PC-3 (cell line): ENCODE measurements around the gene PTGES3. TPM values are rescaled to one million over a fixed set of nuclear protein-coding genes. Genes with fewer than 3 reads are reported as not detected.

ENCODE experiments used
- ATAC-seq: fragments of 200-7000 bp; cut with Tn5 transposase; 2 replicates; pipeline ENCODE4 v1.9.1; 2020; ENCODE audit warnings: mild to moderate bottlenecking, moderate library complexity
- BruUV-seq: library from RNA; stranded (reverse); fragments of 400-500 nt; replicated peaks from 2 replicates; lab custom pipeline; 2021; lab: Mats Ljungman, UMichigan
- CTCF ChIA-PET: fragments of 300-600 bp; sonication (Branson Sonifier 250); formaldehyde crosslinking; loops from one replicate; lab custom pipeline; 2022; ENCODE audit warnings: antibody characterized with exemption; lab: Charles Lee
- POLR2A ChIA-PET: fragments of 300-600 bp; sonication (Branson Sonifier 250); formaldehyde crosslinking; loops from one replicate; lab custom pipeline; 2022; ENCODE audit warnings: antibody characterized with exemption; ENCODE audit not compliant: unreplicated experiment; lab: Charles Lee
- DNase-seq: peaks from one replicate; pipeline ENCODE4 v3.0.0-alpha.2; 2015
- H2AFZ ChIP-seq: fragments of 300-600 bp; sonication (generic); 2 replicates; pipeline ENCODE4 v1.6.0; 2016; ENCODE audit warnings: antibody characterized with exemption, low read length
- H3F3A ChIP-seq: fragments of 300-600 bp; sonication (generic); one replicate; pipeline ENCODE4 v1.6.0; 2017; ENCODE audit warnings: antibody characterized with exemption, low read length, control low read depth, mild to moderate bottlenecking; ENCODE audit not compliant: unreplicated experiment
- H3K27ac ChIP-seq: fragments of 300-600 bp; sonication (generic); 2 replicates; pipeline ENCODE4 v1.5.1; 2016; ENCODE audit warnings: mild to moderate bottlenecking, low read length
- H3K27me3 ChIP-seq: fragments of 300-600 bp; sonication (generic); 2 replicates; pipeline ENCODE4 v1.6.1; 2016; ENCODE audit warnings: low read length, mixed read lengths
- H3K36me3 ChIP-seq: fragments of 300-600 bp; sonication (generic); 2 replicates; pipeline ENCODE4 v1.6.1; 2016; ENCODE audit warnings: low read depth, mixed run types, low read length, mixed read lengths
- H3K4me1 ChIP-seq: fragments of 300-600 bp; sonication (generic); 2 replicates; pipeline ENCODE4 v1.5.1; 2016; ENCODE audit warnings: low read length; ENCODE audit not compliant: insufficient read depth
- H3K4me2 ChIP-seq: fragments of 300-600 bp; sonication (generic); 2 replicates; pipeline ENCODE4 v1.6.0; 2016; ENCODE audit warnings: low read length
- H3K4me3 ChIP-seq: fragments of 300-600 bp; sonication (generic); 2 replicates; pipeline ENCODE4 v1.5.1; 2016; ENCODE audit warnings: mild to moderate bottlenecking, low read length, mixed read lengths
- H3K79me2 ChIP-seq: fragments of 300-600 bp; sonication (generic); 2 replicates; pipeline ENCODE4 v1.6.1; 2017; ENCODE audit warnings: low read length, mixed read lengths
- H3K9ac ChIP-seq: fragments of 300-600 bp; sonication (generic); 2 replicates; pipeline ENCODE4 v1.6.0; 2016; ENCODE audit warnings: mild to moderate bottlenecking, low read length
- H3K9me2 ChIP-seq: fragments of 300-600 bp; sonication (generic); replicated peaks from 2 replicates; pipeline ENCODE4 v1.6.1; 2016; ENCODE audit warnings: mixed run types, low read length, mixed read lengths
- H3K9me3 ChIP-seq: fragments of 300-600 bp; sonication (generic); 2 replicates; pipeline ENCODE4 v1.6.1; 2016; ENCODE audit warnings: low read length, mixed read lengths
- H4K20me1 ChIP-seq: fragments of 300-600 bp; sonication (generic); 2 replicates; pipeline ENCODE4 v1.6.1; 2016; ENCODE audit warnings: low read length, mixed read lengths
- CTCF ChIP-seq: fragments of 300-600 bp; sonication (generic); conservative IDR thresholded peaks from 2 replicates; pipeline ENCODE4 v1.5.1; 2017; ENCODE audit warnings: antibody characterized with exemption, low read depth, mild to moderate bottlenecking, low read length
- EZH2 ChIP-seq: fragments of 300-600 bp; sonication (generic); IDR thresholded peaks from one replicate; pipeline ENCODE4 v1.6.1; 2017; ENCODE audit warnings: antibody characterized with exemption, mild to moderate bottlenecking, low read length; ENCODE audit not compliant: unreplicated experiment
- EZH2phosphoT487 ChIP-seq: fragments of 300-600 bp; sonication (generic); IDR thresholded peaks from 2 replicates; pipeline ENCODE4 v1.6.1; 2018; ENCODE audit warnings: mild to moderate bottlenecking, antibody characterized with exemption, low read length, borderline replicate concordance
- intact Hi-C: fragments of 100-400 bp; cut with micrococcal nuclease; formaldehyde crosslinking; loops from 2 replicates; pipeline ENCODE4 v1.9.0; 2023
- total RNA-seq: library from RNA; depleted of rRNA; stranded (reverse); fragments of >200 nt; gene quantifications from 2 replicates; pipeline ENCODE4 v1.2.3, GENCODE V29; 2014

Gene PTGES3
- total RNA-seq, 1 experiment from 2014 or later, result 165 TPM

DNA sequence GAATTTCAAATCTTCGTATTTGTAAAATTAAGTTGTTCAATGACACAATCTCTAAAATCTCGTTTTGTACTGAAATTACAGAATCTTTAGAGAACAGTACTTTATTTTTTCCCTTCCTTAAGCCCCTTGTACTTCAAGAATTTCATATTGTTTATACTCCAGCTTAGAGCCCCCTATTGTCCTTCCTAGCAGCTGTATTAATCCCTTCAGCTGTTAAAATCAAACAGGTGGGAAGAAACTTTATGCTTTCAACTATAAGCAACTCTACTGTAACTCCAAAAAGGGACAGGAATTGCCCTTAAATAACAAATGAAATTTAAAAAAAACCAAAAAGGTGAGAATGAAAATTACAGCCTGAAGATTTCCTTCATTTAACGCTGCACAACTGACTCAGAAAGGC, 35.3 kb upstream of the PTGES3 start:
- DNase-seq (no peak), ATAC-seq (no peak)
- BruUV-seq, result no TSS peak
- ChIA-PET POLR2A (no interaction called here), CTCF (interaction anchor here (0.6 kb wide), 1 partner anchor 86 kb away, joined by 3 read pairs; no protein-coding TSS in a partner anchor)
- no peaks in the 10 kb centered on the region for H3K9me3 ChIP-seq
- H3K36me3 ChIP-seq, result peaks cover 55% of the 10 kb centered on the region
- H3K9me2 ChIP-seq, result no peaks in the 10 kb centered on the region
- H4K20me1 ChIP-seq, result peaks cover 58% of the 10 kb centered on the region
- no peak for TF ChIP-seq CTCF
- TF ChIP-seq EZH2, result no peak
- TF ChIP-seq EZH2phosphoT487, result no peak
- H3K27me3 ChIP-seq, result no peaks in the 10 kb centered on the region
- peak overlapping the region; percentile 88 for H3K4me3 ChIP-seq
- no peak overlapping the region for H2AFZ ChIP-seq
- no peaks in the 10 kb centered on the region for H3F3A ChIP-seq
- peak overlapping the region; percentile 77; the same call in 1 of the 2 replicates for H3K27ac ChIP-seq
- peaks cover 68% of the 10 kb centered on the region for H3K79me2 ChIP-seq
- intact Hi-C loops, result no loop called here
- peak overlapping the region; percentile 98 for H3K4me2 ChIP-seq
- peak overlapping the region; percentile 99 for H3K9ac ChIP-seq
- peaks cover 39% of the 10 kb centered on the region for H3K4me1 ChIP-seq

- ATAC-seq, result no peak
- Histone ChIP-seq H3K9me2 (no peaks in the 10 kb centered on the region), H3K4me3 (peak overlapping the region; percentile 88), H3K79me2 (peaks cover 72% of the 10 kb centered on the region), H4K20me1 (peaks cover 58% of the 10 kb centered on the region), H3K27me3 (no peaks in the 10 kb centered on the region), H3K9me3 (no peaks in the 10 kb centered on the region), H3K36me3 (peaks cover 55% of the 10 kb centered on the region), H3K4me1 (peaks cover 39% of the 10 kb centered on the region), H3F3A (no peaks in the 10 kb centered on the region), H3K9ac (peak overlapping the region; percentile 99), H3K4me2 (peak overlapping the region; percentile 98), H3K27ac (peak overlapping the region; percentile 77), H2AFZ (no peak overlapping the region)
- CTCF ChIA-PET, result no interaction called here
- POLR2A ChIA-PET, result interaction anchor here (0.6 kb wide), 1 partner anchor 201 kb away, joined by 3 read pairs; the partner anchor contains the start of gene RBMS2
- TF ChIP-seq EZH2phosphoT487, result no peak
- TF ChIP-seq EZH2, result no peak
- no peak for TF ChIP-seq CTCF
- no TSS peak for BruUV-seq
- peak; percentile 56 for DNase-seq
- intact Hi-C loops, result no loop called here
Measured at GRCh38 chr12:56722832-56723231, 34.7 kb upstream of the PTGES3 start.

GRCh38 chr12:56721721-56722120, 33.6 kb upstream of the PTGES3 start:
- Histone ChIP-seq H3K79me2 (peaks cover 82% of the 10 kb centered on the region), H3K4me1 (peaks cover 39% of the 10 kb centered on the region), H3K9ac (no peak overlapping the region), H4K20me1 (peaks cover 64% of the 10 kb centered on the region), H3K36me3 (peaks cover 55% of the 10 kb centered on the region), H3K9me2 (no peaks in the 10 kb centered on the region), H3K4me3 (peak overlapping the region; percentile 88), H3K27me3 (no peaks in the 10 kb centered on the region), H3K4me2 (peak overlapping the region; percentile 98), H3K27ac (peak overlapping the region; percentile 37), H3K9me3 (no peaks in the 10 kb centered on the region), H3F3A (no peaks in the 10 kb centered on the region), H2AFZ (no peak overlapping the region)
- ChIA-PET CTCF (no interaction called here), POLR2A (interaction anchor here (0.6 kb wide), 1 partner anchor 85 kb away, joined by 3 read pairs; no protein-coding TSS in a partner anchor)
- TF ChIP-seq EZH2, result no peak
- TF ChIP-seq EZH2phosphoT487, result no peak
- no peak for TF ChIP-seq CTCF
- intact Hi-C loops, result no loop called here
- no peak for DNase-seq
- BruUV-seq, result no TSS peak
- no peak for ATAC-seq
